Endometrial microvascular endothelial cells (primary cell): Measurements from ENCODE around the gene OR6N2. TPM values are rescaled to one million over a fixed set of nuclear protein-coding genes. Genes with fewer than 3 reads are reported as not detected.

Source experiments
- in situ Hi-C: cut with HindIII; loops from 2 replicates; pipeline ENCODE4 v1.10.0; 2017; ENCODE audit warnings: low sequenced_read_pairs, low pct_unique_long_range_greater_than_20kb; ENCODE audit errors: inconsistent ontology term
- total RNA-seq: library from RNA; depleted of rRNA; stranded (reverse); fragments of >200 nt; gene quantifications from one replicate; pipeline ENCODE4 v1.2.3, GENCODE V29; 2015; ENCODE audit errors: inconsistent ontology term

Gene OR6N2
- total RNA-seq: not detected

- in situ Hi-C loops: no loop called here
These were observed at the start of gene OR6N2 for GRCh38 chr1:158781104-158781503. TSS of gene OR6N2 (minus strand) at chr1:158781204. CDS start at chr1:158777635, 3,569 bp downstream.

DNA sequence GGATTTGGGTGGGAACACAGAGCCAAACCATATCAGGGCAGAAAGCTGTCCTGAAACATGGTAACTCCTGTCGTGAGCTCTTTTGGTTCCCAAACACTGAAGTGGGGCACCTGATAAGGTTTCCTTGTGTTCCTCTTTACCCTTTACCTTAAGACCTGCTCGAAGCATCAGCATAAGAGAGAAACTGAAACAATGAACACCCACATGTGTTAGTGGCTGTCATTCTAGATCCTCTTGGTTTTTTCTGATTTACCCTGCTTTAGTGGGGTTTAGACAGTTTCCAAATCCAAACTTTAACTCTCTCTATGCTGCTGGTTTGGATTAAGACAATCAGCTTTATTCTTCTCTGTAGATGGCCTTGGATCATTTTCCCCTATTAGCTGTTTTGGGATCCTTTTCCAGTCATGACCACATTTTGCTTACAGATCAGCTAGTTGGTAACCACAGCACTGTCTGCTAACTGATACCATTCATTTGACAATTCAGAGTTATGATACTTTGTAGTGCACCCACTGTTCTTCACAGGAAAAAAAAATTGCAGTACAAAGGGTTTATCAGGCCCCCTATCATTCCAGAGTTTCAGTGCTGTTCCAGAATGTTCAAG, 49.2 kb upstream of the OR6N2 start:
- in situ Hi-C loops: no loop called here

DNA sequence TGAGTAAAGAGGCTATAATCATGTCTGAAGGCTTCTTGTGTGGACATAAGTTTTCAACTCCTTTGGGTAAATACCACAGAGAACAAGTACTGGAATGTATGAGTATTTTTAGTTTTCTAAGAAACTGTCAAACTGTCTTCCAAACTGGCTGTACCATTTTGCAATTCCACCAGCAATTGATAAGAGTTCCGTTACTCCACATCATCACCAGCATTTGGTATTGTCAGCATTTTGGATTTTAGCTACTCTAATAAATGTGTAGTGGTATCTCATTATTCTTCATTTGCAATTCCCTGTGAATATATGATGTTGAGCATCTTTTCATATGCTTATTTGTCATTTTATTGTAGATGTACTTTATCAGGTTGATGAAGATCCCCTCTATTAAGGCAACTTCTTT, 40.7 kb upstream of the OR6N2 start:
- in situ Hi-C loops: no loop called here

GRCh38 chr1:158819461-158820443, 38.7 kb upstream of the OR6N2 start:
- in situ Hi-C loops: no loop called here

- in situ Hi-C loops: no loop called here
These were observed 38.0 kb upstream of the OR6N2 start for GRCh38 chr1:158818975-158819431.

- in situ Hi-C loops: no loop called here
These were observed 37.6 kb upstream of the OR6N2 start for GRCh38 chr1:158818560-158818959.

DNA sequence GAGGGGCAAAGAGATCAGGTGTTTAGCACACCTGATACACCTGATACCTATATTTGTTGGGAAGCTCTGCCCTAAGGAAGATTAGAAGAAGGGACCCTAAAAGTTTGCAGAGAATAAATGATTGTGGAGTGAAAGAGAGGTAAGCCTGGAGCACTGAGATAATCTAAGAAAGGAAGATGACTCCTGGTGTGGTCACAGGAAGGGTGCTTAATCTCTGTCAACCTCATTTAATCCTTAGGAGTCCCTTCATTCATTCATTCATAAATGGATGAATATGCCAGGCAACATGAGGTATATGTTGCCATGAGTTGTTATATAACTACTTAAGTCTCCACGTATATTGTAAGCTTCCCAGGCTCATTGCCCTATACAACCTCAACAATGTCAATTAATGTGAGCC, 34.0 kb upstream of the OR6N2 start:
- in situ Hi-C loops: no loop called here

DNA sequence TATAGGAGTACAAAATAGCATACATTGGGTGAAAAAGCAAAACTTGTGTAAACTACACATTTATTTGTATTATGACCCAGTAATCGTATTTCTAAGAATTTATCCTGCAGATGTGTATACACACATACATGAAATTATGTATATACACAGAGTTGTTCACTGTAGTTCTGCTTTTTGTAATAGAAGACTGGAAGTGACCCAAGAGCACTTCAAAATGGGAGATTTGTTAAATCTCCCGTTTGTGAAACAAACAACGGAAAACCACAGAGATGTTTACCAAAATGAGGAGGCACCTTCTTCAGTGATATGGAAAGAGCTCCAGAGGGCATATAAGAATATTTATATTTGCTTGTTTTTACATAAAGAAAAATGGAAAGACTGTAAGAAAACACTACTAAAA, 32.2 kb upstream of the OR6N2 start:
- in situ Hi-C loops: no loop called here

GRCh38 chr1:158812336-158812735, 31.3 kb upstream of the OR6N2 start:
- in situ Hi-C loops: no loop called here

DNA sequence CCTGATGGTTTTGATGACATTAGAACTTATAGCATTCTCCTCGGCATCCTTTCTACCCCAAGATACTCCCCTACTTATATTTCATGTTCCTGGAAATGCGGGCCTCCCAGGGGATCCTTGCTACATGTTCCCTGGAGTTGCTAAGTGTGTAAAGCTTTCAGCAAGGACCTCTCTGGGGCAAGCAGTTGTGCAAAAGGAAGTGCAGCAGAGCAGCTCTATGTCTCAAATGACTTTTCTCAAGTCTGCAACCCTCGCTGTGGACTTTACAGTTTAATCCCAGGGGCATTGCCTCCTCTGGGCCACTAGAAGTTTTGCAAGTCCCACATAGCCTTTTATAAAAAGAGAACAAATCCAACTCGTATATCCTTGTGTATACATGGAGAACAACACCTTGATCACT, 29.3 kb upstream of the OR6N2 start:
- in situ Hi-C loops: no loop called here

DNA sequence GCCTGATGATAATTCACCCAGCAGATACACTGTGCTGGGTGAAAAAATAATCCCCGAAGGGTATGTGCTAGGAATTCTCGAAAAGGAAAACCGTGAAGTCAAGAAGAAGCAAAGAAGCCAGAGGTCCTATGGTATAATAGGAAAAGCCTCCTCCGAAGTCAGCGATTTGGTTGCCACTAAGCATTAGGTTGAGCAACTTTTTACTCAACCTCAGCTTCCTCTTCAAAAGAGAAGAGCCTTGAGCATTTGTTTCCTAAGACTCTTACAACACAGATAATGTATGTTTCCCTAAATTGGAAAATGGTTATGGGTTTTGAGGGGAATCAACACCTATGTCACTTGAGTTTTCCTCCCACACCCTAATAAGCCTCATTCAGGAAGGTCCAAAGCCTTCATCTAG, 28.9 kb upstream of the OR6N2 start:
- in situ Hi-C loops: no loop called here

DNA sequence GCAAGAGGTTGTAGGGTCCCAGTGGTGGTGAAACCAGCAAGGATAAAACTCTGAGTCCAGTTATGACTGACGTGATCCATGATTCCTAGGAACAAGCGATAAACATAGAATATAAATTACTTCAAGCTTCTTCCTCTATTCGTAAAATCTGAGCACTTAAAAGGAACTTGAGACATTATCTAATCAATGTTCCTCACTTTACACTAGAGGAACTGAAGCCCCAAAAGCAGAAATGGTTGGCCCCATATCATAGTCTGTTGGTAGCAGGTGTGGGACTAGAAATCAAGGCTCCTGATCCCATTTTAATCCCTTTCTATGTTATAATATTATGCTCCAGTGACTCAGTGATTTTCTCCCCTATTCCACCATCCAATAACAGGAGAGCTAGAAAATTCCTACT, 28.3 kb upstream of the OR6N2 start:
- in situ Hi-C loops: no loop called here

DNA sequence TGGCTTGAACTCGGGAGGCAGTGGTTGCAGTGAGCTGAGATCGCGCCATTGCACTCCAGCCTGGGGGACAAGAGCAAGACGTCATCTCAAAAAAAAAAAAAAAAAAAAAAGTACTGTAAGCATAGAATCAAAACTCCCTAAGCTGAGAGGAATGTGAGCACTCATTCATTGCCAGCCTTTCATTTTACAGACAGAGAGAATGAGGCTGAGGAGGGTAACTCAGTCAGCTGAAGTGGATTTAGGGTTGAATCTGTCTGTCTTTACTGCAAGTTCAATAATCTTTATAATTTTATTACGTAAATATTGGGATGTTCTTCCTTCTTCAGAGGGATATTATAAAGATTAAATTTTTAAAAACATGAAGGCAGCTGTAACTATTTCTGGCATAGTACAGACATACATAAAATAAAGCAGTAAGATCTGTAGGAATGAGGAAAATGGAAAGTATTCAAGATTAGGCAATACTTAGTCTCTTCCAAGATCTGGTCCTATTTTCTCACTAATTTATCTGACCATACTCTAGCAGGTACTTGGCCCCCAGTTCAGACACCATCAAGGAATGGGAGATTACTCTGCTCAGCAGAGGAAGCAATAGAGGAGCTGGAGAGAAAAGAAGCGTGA, 26.0 kb upstream of the OR6N2 start:
- in situ Hi-C loops: no loop called here

GRCh38 chr1:158803678-158804077, 22.7 kb upstream of the OR6N2 start:
- in situ Hi-C loops: no loop called here

DNA sequence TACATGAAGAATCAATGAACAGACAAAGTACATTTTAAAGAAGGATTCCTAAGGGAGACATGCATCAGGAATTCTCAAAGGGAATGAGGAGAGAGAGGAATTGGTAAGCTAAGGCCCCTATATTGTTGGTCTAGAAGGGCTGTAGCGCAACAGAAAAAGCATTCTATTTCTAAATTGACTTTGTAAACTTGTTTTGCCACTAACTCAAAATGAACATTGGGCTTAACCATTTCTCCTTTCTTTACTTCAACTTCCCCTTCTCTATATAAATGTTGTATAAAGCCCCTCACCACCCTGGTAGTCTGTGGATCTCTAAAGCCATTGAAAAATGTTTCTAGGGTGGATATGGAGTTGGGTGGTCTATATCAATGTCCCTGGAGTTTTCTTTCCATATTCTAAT, 20.4 kb upstream of the OR6N2 start:
- in situ Hi-C loops: no loop called here

GRCh38 chr1:158800526-158800925, 19.5 kb upstream of the OR6N2 start:
- in situ Hi-C loops: no loop called here

DNA sequence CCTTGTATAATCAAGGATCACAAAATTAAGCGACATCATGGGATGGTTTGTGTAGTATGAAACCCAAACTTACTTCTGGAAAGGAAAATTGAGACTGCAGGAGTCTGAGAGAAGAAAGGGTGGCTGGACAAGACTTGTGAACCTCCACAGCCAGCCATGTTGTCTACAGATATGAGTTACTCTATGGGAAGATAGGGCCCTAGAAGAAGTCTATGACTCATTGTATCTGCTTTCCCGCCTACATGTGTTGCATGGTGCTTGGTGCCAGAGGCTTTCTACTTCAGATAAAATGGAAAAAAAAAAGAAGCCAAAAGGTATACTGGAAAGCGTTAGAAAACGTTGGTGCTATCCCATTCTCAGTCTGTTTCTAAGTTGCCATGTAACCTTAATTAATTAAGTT, 18.7 kb upstream of the OR6N2 start:
- in situ Hi-C loops: no loop called here

- in situ Hi-C loops: no loop called here
These were observed 17.5 kb upstream of the OR6N2 start for GRCh38 chr1:158798531-158798930.

- in situ Hi-C loops: no loop called here
These were observed 13.2 kb upstream of the OR6N2 start for GRCh38 chr1:158794247-158794646.

DNA sequence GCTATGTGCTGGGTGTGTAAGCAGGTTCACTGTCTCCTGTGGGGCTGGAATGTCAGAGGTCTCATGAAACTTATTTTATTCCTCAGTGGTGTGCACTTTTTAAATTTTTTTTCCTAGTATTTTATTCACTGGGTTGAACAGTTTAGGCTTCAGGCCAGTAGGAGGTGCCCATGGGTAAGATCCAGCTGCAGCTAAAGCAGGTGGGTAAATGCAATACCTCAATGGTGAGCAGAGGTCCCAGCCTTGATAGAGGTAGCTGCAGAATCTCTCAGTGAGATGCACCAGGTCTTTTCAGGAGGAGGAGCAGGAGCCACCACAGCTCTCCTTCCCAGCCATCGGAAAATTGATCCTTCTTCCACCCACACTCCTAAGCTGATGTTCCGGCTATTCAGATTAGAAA, 12.6 kb upstream of the OR6N2 start:
- in situ Hi-C loops: no loop called here
